Kidney (tissue), 2 donors: ENCODE data around the gene EGR2. TPM values are rescaled to one million over a fixed set of nuclear protein-coding genes. Genes with fewer than 3 reads are reported as not detected.

Source experiments
- polyA plus RNA-seq: library from polyadenylated mRNA; stranded (reverse); fragments of 350-450 nt; fragmentation: Illumina TruSeq; extraction: RNeasy Lipid Tissue Mini Kit (QIAGEN cat#74804); gene quantifications from one replicate; pipeline ENCODE4 v1.2.3, GENCODE V29; 2014; ENCODE audit warnings: low read depth, low replicate concordance; ENCODE audit not compliant: insufficient read depth
- total RNA-seq: library from RNA; stranded (reverse); fragmentation: NEBNext Ultra II Directional; extraction: Animal tissue kit (Norgen Biotek cat#: 25700); gene quantifications from one replicate; pipeline ENCODE4 v1.2.1, GENCODE V29; 2021
- donor health status: DM: yes; HTN: yes; CAD: no.

Gene EGR2
- total and polyA plus RNA-seq, 2 donors from 2014 or later = 0.30 to 1.6 TPM

Other genes starting within 250 kb of the EGR2 start
- 18.5 TPM for gene ADO, start 11.6 kb downstream of the EGR2 start, total RNA-seq
- 13.0 TPM for gene ADO, start 11.6 kb downstream of the EGR2 start, polyA plus RNA-seq